Measurements from ENCODE around the gene NPBWR2. TPM values are rescaled to one million over a fixed set of nuclear protein-coding genes. Genes with fewer than 3 reads are reported as not detected.
A peak's percentile ranks its signal among the peaks of the same experiment; 100 is the strongest.

The NPBWR2 gene
- total RNA-seq, 1 donor from 2014 or later: not detected

- H3K36me3 ChIP-seq: no peaks in the 10 kb centered on the region
- DNase-seq: peak; percentile 43
These were observed 33.6 kb upstream of the NPBWR2 start for GRCh38 chr20:64140956-64141355.

GRCh38 chr20:64140061-64140931 lies 32.9 kb upstream of the NPBWR2 start:
- TF ChIP-seq CTCF (IDR thresholded peaks at IDR 0.05): no peak
- no peak overlapping the region for H3K27ac ChIP-seq
- H3K36me3 ChIP-seq: no peaks in the 10 kb centered on the region
- H3K4me3 ChIP-seq: no peak overlapping the region
- DNase-seq (peak; percentile 27), ATAC-seq (no peak)
- H3K4me1 ChIP-seq: no peaks in the 10 kb centered on the region
- H3K27me3 ChIP-seq: peaks cover 15% of the 10 kb centered on the region
- peaks cover 4% of the 10 kb centered on the region for H3K9me3 ChIP-seq
- intact Hi-C loops (cut with DNase I): no loop called here

More at GRCh38 chr20:64140956-64141355, 33.6 kb upstream of the NPBWR2 start:
- Histone ChIP-seq H3K4me3 (no peak overlapping the region), H3K4me1 (no peaks in the 10 kb centered on the region), H3K27me3 (peaks cover 15% of the 10 kb centered on the region), H3K9me3 (peaks cover 6% of the 10 kb centered on the region), H3K27ac (no peak overlapping the region)
- intact Hi-C loops (cut with DNase I): no loop called here
- no peak for TF ChIP-seq CTCF (IDR thresholded peaks at IDR 0.05)
- no peak for ATAC-seq

GRCh38 chr20:64139199-64140060 lies 32.1 kb upstream of the NPBWR2 start:
- intact Hi-C loops (cut with DNase I): no loop called here
- peak; percentile 56 for DNase-seq

GRCh38 chr20:64138276-64138815 lies 31.0 kb upstream of the NPBWR2 start:
- Histone ChIP-seq H3K9me3 (no peaks in the 10 kb centered on the region), H3K4me1 (no peaks in the 10 kb centered on the region), H3K4me3 (no peak overlapping the region), H3K27ac (no peak overlapping the region), H3K27me3 (peaks cover 21% of the 10 kb centered on the region), H3K36me3 (no peaks in the 10 kb centered on the region)
- no peak for TF ChIP-seq CTCF (IDR thresholded peaks at IDR 0.05)
- no peak for ATAC-seq
- peak; percentile 18 for DNase-seq
- intact Hi-C loops (cut with DNase I): no loop called here

More at GRCh38 chr20:64139199-64140060, 32.1 kb upstream of the NPBWR2 start:
- Histone ChIP-seq H3K4me1 (no peaks in the 10 kb centered on the region), H3K27ac (no peak overlapping the region), H3K27me3 (peaks cover 15% of the 10 kb centered on the region), H3K36me3 (no peaks in the 10 kb centered on the region), H3K9me3 (no peaks in the 10 kb centered on the region), H3K4me3 (no peak overlapping the region)
- no peak for TF ChIP-seq CTCF (IDR thresholded peaks at IDR 0.05)
- ATAC-seq: no peak

GRCh38 chr20:64137598-64138031 lies 30.2 kb upstream of the NPBWR2 start:
- DNase-seq (peak; percentile 59), ATAC-seq (peak; percentile 13)
- H3K4me3 ChIP-seq: no peak overlapping the region
- H3K36me3 ChIP-seq: no peaks in the 10 kb centered on the region
- H3K9me3 ChIP-seq: no peaks in the 10 kb centered on the region
- no peaks in the 10 kb centered on the region for H3K4me1 ChIP-seq
- TF ChIP-seq CTCF (IDR thresholded peaks at IDR 0.05): no peak
- intact Hi-C loops (cut with DNase I): no loop called here
- no peak overlapping the region for H3K27ac ChIP-seq
- H3K27me3 ChIP-seq: peaks cover 21% of the 10 kb centered on the region

Measured in upper lobe of right lung (tissue), 1 donor.